Endodermal cell (in vitro differentiated cells): ENCODE results near the gene TGFBR3. TPM values are rescaled to one million over a fixed set of nuclear protein-coding genes. Genes with fewer than 3 reads are reported as not detected.

ENCODE experiments used
- DNase-seq: peaks from one replicate; pipeline ENCODE4 v3.0.0-alpha.2; 2017
- H3K27ac ChIP-seq: 2 replicates; pipeline ENCODE4 v1.5.1; 2013; ENCODE audit warnings: mild to moderate bottlenecking, low read depth, low read length, moderate library complexity
- H3K27me3 ChIP-seq: 2 replicates; pipeline ENCODE4 v1.6.1; 2013; ENCODE audit warnings: mild to moderate bottlenecking, low read length, moderate library complexity; ENCODE audit not compliant: insufficient read depth, control insufficient read depth, poor library complexity, severe bottlenecking
- H3K36me3 ChIP-seq: 2 replicates; pipeline ENCODE4 v1.7.0; 2013; ENCODE audit warnings: mild to moderate bottlenecking, low read length, moderate library complexity; ENCODE audit not compliant: control insufficient read depth, insufficient read depth
- H3K4me1 ChIP-seq: one replicate; pipeline ENCODE4 v1.7.0; 2013; ENCODE audit warnings: low read length; ENCODE audit not compliant: control insufficient read depth, insufficient read depth
- H3K4me3 ChIP-seq: 2 replicates; pipeline ENCODE4 v1.5.1; 2013; ENCODE audit warnings: mild to moderate bottlenecking, low read length, moderate library complexity
- H3K9ac ChIP-seq: 2 replicates; pipeline ENCODE4 v1.6.1; 2013; ENCODE audit warnings: mild to moderate bottlenecking, low read length, moderate library complexity; ENCODE audit not compliant: poor library complexity, severe bottlenecking; ENCODE audit errors: extremely low read depth
- H3K9me3 ChIP-seq: 2 replicates; pipeline ENCODE4 v1.6.1; 2013; ENCODE audit warnings: mild to moderate bottlenecking, low read length, moderate library complexity; ENCODE audit not compliant: control insufficient read depth
- H3K27ac Mint-ChIP-seq: 2 replicates; pipeline ENCODE4 v1.8.0; 2020; ENCODE audit warnings: mixed read lengths
- H3K27me3 Mint-ChIP-seq: 2 replicates; pipeline ENCODE4 v1.8.0; 2021; ENCODE audit warnings: mild to moderate bottlenecking, mixed read lengths; ENCODE audit not compliant: insufficient read depth
- H3K36me3 Mint-ChIP-seq: 2 replicates; pipeline ENCODE4 v1.8.0; 2020; ENCODE audit warnings: low read depth, mixed read lengths
- H3K4me1 Mint-ChIP-seq: 2 replicates; pipeline ENCODE4 v1.8.0; 2020; ENCODE audit warnings: mixed read lengths
- H3K4me3 Mint-ChIP-seq: 2 replicates; pipeline ENCODE4 v1.8.0; 2020; ENCODE audit warnings: mild to moderate bottlenecking, moderate library complexity, mixed read lengths
- H3K9me3 Mint-ChIP-seq: 2 replicates; pipeline ENCODE4 v1.8.0; 2020; ENCODE audit warnings: mild to moderate bottlenecking, mixed read lengths
- WGBS, 2 experiments: methylation state at CpG; one replicate each; pipeline versions ENCODE4 v1.1.5 to v1.1.7; 2013; ENCODE audit warnings: missing lambda C conversion rate in 2 of 2, mixed read lengths in 1 of 2; ENCODE audit not compliant: insufficient coverage in 1 of 2, insufficient read length in 1 of 2; 5-methylcytosine and 5-hydroxymethylcytosine counted together
- total RNA-seq, 2 donors: library from RNA; stranded (reverse); fragmentation: NEBNext Ultra II Directional in 1 of 2; extraction: Animal tissue kit (Norgen Biotek cat#: 25700) in 1 of 2; gene quantifications; 2 replicates in 1 of 2; 3 replicates in 1 of 2; pipeline ENCODE4 v1.2.1, GENCODE V29; 2021
- TF ChIP-seq, protein P1 (sequence below): fragments of 200-600 bp; sonication (generic); conservative IDR thresholded peaks from 2 replicates; pipeline ENCODE4 v1.5.0; 2021; ENCODE audit warnings: antibody characterized with exemption, mild to moderate bottlenecking

The TGFBR3 gene
- total RNA-seq, 2 donors from 2014 or later = 8.1 to 8.5 TPM

DNA sequence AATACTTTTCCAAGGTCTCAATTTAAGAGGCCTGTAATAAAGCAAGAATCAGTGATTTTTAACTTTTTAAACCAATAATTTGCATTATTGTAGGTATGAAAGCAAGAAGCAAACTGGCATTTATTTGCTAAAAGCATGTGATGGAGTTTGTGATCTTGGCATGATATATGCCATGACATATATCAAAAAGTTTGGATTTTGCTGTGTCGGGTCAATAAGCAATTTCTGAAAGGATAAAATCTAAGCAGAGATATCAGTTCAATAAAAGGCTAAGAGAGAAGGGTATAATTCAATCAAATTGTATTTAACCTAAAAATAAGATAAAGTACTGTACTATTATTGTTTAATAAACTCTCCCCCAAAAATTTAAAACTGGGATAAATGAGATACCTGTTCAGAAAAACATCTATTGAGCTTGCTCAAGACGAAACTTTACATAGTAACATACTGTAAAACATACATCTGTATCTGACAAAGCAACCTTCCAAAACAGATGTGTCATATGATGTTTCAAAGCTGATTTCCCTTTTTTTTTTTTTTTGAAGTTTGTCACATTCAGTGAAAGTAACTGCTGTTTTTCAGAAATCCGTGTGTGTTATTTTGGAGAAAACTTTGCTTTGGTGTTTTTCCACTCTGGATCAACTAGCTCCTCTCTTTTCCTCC is 74.5 kb downstream of the TGFBR3 start:
- Histone ChIP-seq H3K36me3 (no peaks in the 10 kb centered on the region), H3K27ac (no peak overlapping the region), H3K4me3 (no peak overlapping the region), H3K27me3 (no peaks in the 10 kb centered on the region), H3K9me3 (no peaks in the 10 kb centered on the region), H3K9ac (no peak overlapping the region), H3K4me1 (no peaks in the 10 kb centered on the region)
- no peak for DNase-seq
- TF ChIP-seq, protein P1, sequence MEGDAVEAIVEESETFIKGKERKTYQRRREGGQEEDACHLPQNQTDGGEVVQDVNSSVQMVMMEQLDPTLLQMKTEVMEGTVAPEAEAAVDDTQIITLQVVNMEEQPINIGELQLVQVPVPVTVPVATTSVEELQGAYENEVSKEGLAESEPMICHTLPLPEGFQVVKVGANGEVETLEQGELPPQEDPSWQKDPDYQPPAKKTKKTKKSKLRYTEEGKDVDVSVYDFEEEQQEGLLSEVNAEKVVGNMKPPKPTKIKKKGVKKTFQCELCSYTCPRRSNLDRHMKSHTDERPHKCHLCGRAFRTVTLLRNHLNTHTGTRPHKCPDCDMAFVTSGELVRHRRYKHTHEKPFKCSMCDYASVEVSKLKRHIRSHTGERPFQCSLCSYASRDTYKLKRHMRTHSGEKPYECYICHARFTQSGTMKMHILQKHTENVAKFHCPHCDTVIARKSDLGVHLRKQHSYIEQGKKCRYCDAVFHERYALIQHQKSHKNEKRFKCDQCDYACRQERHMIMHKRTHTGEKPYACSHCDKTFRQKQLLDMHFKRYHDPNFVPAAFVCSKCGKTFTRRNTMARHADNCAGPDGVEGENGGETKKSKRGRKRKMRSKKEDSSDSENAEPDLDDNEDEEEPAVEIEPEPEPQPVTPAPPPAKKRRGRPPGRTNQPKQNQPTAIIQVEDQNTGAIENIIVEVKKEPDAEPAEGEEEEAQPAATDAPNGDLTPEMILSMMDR = no peak
- Mint-ChIP-seq H3K4me1 (no peaks in the 10 kb centered on the region), H3K9me3 (no peaks in the 10 kb centered on the region), H3K27ac (no peak overlapping the region), H3K36me3 (no peaks in the 10 kb centered on the region), H3K4me3 (no peak overlapping the region), H3K27me3 (no peaks in the 10 kb centered on the region)
- 82% methylated on average over 3 of the region's 3 CpGs; no CpG with 5 or more reads in 1 of the 2 experiments for WGBS, 2 experiments

DNA sequence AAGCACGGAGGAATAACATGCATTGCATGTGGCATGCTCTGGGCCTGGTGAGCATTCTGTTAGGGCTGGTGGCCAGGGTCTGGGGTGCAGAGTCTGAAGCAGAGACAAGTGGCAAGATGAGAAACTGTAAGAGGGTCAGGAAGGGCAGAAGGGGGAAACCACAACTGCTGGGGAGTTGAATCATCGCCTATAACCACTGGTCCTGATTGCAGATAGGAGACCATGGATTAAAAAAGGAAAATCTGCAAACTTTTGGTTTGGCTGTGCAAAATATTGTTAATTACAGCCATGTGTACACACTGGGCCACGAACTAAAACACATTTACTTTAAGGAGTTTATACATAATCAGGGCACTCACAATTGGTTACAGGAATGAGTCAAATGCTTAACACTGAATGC is 76.6 kb downstream of the TGFBR3 start:
- TF ChIP-seq, protein P1 = no peak
- no peaks in the 10 kb centered on the region for H3K4me1 ChIP-seq
- DNase-seq = no peak
- no peak overlapping the region for H3K27ac ChIP-seq
- no peak overlapping the region for H3K27ac Mint-ChIP-seq
- H3K9me3 ChIP-seq = no peaks in the 10 kb centered on the region
- H3K27me3 Mint-ChIP-seq = no peaks in the 10 kb centered on the region
- H3K9ac ChIP-seq = no peak overlapping the region
- H3K36me3 Mint-ChIP-seq = no peaks in the 10 kb centered on the region
- WGBS, 2 experiments = 88 to 94% methylated on average over 2 to 3 of the region's 3 CpGs
- H3K36me3 ChIP-seq = no peaks in the 10 kb centered on the region
- H3K4me3 ChIP-seq = no peak overlapping the region
- no peak overlapping the region for H3K4me3 Mint-ChIP-seq
- no peaks in the 10 kb centered on the region for H3K27me3 ChIP-seq
- H3K4me1 Mint-ChIP-seq = peaks cover 11% of the 10 kb centered on the region
- no peaks in the 10 kb centered on the region for H3K9me3 Mint-ChIP-seq

DNA sequence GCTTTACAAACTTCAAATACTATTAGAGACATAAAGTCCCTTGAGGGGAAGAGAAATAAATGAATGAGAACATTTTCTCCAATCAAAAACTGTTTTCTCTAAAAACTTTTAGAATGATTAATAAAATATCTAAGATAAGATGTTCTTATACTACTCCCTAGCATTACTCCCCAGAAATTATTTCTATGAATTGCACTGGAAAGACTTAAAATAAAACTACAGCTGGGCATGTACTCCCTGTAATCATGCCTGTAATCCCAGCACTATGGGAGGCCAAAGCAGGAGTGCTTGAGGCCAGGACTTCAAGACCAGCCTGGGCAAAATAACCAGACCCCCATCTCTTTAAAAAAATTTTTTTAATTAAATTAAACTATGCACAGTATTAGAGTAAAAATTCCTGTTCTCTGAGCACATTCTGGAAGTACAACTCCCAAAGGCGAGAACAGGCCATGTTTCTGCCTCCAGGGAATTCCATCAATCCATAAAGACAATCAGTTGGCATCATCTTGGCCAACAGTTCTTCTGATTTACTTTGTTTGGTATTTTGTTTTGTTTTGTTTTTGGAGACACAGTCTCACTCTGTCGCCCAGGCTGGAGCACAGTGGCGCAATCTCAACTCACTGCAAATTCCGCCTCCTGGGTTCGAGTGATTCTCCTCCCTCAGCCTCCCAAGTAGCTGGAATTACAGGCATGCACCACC is 77.9 kb downstream of the TGFBR3 start:
- Histone ChIP-seq H3K4me3 (no peak overlapping the region), H3K9me3 (no peaks in the 10 kb centered on the region), H3K9ac (no peak overlapping the region), H3K36me3 (no peaks in the 10 kb centered on the region), H3K27me3 (no peaks in the 10 kb centered on the region), H3K4me1 (no peaks in the 10 kb centered on the region), H3K27ac (no peak overlapping the region)
- H3K4me1 Mint-ChIP-seq = peaks cover 13% of the 10 kb centered on the region
- no peak for DNase-seq
- TF ChIP-seq, protein P1 = no peak
- H3K4me3 Mint-ChIP-seq = no peak overlapping the region
- whole genome bisulfite sequencing, 2 experiments = 91 to 96% methylated on average over 4 to 5 of the region's 5 CpGs
- H3K36me3 Mint-ChIP-seq = no peaks in the 10 kb centered on the region
- no peak overlapping the region for H3K27ac Mint-ChIP-seq
- no peaks in the 10 kb centered on the region for H3K27me3 Mint-ChIP-seq
- no peaks in the 10 kb centered on the region for H3K9me3 Mint-ChIP-seq
